ENCODE results near the gene APOBR.
"Not testable (repeated sequence)": the region's sequence is repeated elsewhere in the genome, so short reads cannot be mapped to it uniquely, and the experiment has no call there.

The APOBR gene

GRCh38 chr16:28527985-28528384 is 33.5 kb downstream of the APOBR start:
- no peak for DNase-seq

- DNase-seq = no peak
These were observed 34.0 kb downstream of the APOBR start for GRCh38 chr16:28528463-28528867.

GRCh38 chr16:28529124-28529523 is 34.7 kb downstream of the APOBR start:
- DNase-seq = no peak

GRCh38 chr16:28531777-28532744 is 37.6 kb downstream of the APOBR start:
- DNase-seq = no peak

- DNase-seq = no peak
These were observed 38.7 kb downstream of the APOBR start for GRCh38 chr16:28532940-28533647.

GRCh38 chr16:28534542-28535373 is 40.3 kb downstream of the APOBR start:
- DNase-seq = no peak

GRCh38 chr16:28537076-28537475 is 42.6 kb downstream of the APOBR start:
- DNase-seq = no peak

- DNase-seq = no peak
These were observed 43.7 kb downstream of the APOBR start for GRCh38 chr16:28537964-28538732.

- no peak for DNase-seq
These were observed 44.5 kb downstream of the APOBR start, which contains the start of gene NUPR1 for GRCh38 chr16:28538733-28539596. TSS of gene NUPR1 (minus strand) at chr16:28538974. CDS start at chr16:28538907, 67 bp downstream.

GRCh38 chr16:28540346-28540745 is 45.9 kb downstream of the APOBR start:
- DNase-seq = no peak

GRCh38 chr16:28542646-28543045 is 48.2 kb downstream of the APOBR start:
- no peak for DNase-seq

GRCh38 chr16:28543072-28543471 is 48.6 kb downstream of the APOBR start:
- no peak for DNase-seq

- no peak for DNase-seq
These were observed 50.6 kb downstream of the APOBR start for GRCh38 chr16:28544998-28545397.

GRCh38 chr16:28545964-28546363 is 51.5 kb downstream of the APOBR start:
- DNase-seq = not testable (repeated sequence)

GRCh38 chr16:28546626-28547025 is 52.2 kb downstream of the APOBR start:
- no peak for DNase-seq

- no peak for DNase-seq
These were observed 53.9 kb downstream of the APOBR start for GRCh38 chr16:28548306-28548802.

Data from NCI-H1417 treated with DMSO at 0.1 percent for 48 hours (cell line).